Stimulated activated CD4-positive, alpha-beta T cell treated with anti-CD3 and anti-CD28 coated beads, Interleukin-1b, Interleukin-23, amount 100 ng/mL, for 1 hour (primary cell): ENCODE data around the gene ACADL.

Experiments used
- DNase-seq, 2 donors: peaks; one replicate each; pipeline ENCODE4 v3.0.0-alpha.2; 2020; ENCODE audit warnings: low read depth in 2 of 2

Gene ACADL

DNA sequence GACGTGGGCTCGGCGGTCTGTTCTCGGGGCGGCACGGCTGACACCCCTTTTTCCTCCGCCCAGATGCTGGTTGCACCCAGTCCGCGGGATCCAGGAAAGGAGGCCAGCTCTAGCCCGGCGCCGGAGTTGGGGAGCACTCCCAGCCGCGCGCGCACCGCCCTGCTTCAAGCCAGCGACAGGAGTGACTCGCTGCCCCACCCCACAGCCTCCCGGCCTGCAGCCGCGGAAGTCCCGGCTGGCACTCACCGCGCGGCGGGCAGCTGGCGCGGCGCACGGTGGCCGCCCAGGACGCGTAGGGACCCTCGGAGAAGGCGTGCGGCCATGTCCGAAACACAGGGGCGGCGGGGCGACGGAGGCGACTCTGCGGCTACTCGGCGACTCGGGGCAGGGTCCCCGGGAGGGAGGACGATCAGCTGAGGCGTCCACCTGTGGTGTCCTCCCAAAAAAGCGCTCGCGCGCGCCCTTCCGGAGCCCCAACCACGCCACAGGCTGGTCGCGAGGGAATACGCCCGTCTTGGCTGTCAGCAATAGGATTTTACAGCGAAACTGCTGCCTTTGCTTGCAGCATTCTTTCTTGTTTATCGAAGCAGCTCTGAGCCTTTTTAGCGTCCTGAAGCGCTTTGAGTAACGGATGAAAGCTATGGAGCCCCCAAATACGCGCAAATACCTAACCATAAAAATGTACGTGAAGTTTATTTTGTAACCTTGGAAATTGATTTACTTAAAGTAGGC, at the start of gene ACADL:
TSS of gene ACADL (minus strand) at position 507 of the 732 bp plus-strand sequence. CDS start at position 323, 184 bp downstream.
- DNase-seq = no peak

DNA sequence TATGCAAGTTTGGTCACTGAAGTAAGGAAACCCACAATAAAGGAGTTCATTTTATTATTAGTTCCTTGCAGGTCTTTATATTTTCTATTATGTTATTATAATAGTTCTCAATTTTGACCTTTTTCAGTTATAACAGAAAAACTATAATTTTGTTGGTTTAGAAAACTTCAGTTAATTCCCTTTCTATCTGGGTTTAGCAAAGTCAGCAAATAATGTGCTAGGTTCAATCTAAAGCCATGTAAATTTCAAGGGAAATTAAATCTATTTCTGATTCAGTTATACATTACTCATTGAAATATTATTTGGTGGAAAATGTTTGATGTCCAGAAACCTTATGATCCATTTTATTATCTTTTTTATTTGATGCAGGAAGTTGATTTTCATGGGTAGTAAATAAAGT, 46.1 kb upstream of the ACADL start:
- no peak for DNase-seq

DNA sequence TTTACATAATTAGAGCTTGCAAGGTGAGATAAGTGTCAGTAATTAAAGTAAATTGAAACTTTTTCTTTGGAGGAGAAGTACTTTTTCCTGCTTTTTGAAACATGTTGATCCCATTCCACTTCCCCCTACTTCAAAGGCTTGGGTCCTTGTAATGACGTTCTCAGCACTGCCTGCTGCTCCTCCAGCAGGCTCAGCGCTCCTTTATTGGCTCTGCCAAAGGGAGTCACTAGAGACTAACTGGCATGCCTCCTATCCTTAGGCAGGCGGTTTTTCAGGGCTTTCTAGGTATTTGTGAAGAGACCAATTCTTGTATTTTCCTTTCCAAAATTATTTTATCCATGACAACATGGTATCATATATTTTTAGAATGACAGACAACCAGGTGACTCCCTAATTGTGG, 43.9 kb upstream of the ACADL start:
- DNase-seq = no peak

DNA sequence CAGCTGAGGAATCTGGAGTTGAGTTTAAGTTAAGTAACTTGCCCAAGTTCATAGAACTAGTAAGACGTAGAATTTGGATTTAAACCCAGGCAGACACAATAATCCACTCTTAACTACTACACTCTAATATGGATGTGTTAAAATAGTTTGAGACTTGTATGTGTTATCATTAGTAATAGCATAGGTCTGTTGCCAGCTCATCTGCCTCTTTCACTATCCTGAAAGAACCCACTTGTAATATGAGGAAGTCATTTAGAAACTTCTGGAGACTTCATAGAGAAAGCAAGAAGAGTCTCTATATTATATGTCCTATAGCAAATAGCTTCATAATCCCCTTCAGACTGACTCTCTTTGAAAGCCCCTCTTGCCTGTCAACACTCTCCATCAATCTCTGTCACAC, 43.0 kb upstream of the ACADL start:
- DNase-seq = no peak

DNA sequence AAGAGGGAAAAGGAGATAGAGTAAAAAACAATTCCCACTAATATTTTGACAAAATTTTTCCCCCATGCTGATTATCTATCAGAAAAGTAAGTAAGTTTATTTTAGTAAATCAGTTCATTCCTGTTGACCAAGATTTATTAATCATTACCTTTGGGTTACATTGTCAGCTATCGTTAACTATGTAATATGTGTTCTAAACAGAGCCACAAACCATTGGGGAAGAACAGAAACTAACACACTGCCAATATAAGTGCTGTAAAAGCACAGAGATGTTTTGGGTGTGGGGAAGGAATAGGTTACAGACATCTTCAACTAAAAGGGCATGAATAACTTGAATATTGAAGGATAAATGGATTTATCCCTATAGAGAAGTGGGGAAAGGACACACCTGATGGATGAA, 42.5 kb upstream of the ACADL start:
- DNase-seq = no peak

DNA sequence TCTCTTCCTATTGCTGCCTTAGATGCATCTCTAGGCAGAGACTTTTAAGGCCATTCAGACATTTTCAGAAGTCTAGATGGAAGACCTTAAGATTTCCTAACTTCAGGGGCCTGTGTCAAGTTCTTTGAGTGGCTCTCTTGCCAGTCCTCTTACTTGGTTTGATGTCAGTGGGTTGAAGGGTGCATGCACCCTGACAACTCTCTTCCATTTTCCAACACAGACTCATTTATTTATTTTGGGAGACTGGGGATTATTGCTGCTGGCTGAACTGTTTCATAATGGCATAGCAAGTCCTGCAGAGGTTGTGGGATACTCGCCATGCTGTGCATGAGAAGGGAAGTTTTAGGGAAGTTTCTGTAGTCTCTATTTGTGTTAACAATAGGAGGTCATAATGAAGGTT, 39.0 kb upstream of the ACADL start:
- DNase-seq = no peak

DNA sequence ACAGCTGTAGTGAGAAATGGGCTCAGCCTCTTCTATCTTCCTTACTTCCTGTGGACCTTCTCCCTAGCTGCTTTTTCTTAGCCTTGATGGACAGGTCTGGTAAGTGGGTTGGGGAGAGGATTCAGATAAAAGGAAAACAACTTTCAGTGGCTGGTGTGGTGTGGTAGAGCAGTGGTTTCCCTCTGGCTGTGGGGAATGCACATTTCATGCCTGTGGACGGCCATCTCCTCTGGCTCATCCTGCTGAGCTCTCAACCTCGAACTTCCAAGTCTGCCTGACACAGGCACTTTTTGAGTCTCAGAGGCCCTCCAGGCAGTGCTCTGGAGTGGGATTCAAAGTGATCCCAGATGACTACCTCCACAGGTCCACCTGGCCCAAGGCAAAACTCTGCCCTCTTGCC, 38.6 kb upstream of the ACADL start:
- DNase-seq = no peak

DNA sequence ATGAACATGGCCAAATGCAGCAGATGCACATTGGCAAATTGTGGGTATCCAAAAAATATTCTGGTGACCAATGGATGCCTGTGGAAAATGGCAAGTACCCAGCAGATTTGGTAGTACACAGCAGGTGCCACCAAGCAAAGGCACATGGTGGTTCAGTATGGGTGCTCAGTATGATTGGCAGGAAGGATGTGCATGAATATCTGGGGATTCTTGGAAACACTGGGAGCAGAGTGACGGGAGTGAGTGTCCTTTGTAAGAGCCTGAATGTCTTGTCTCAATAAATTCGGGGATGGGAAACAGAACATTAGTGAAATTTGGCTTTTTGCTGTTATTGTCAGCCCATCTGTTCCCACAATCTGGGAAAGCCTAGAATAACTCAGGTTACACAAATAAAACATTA, 36.8 kb upstream of the ACADL start:
- DNase-seq = no peak

DNA sequence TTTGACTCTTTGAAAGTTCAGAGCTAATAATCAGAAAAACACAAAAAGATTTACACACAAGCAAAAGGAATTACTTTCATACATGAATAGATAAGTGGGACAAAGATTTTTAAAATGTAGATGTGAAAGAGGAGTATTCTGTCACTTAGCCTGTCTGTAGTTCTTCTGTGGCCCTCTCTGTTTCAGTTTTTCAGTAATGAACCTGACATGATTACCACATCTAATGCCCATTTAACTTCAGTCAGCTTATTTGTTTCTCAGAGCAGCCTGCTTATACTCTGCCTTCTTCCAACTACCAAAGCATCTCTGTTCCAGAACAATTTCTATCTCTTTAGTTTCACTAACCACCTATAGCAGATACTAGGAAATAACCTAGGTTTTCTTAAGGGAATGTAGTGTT, 34.4 kb upstream of the ACADL start:
- DNase-seq = no peak

DNA sequence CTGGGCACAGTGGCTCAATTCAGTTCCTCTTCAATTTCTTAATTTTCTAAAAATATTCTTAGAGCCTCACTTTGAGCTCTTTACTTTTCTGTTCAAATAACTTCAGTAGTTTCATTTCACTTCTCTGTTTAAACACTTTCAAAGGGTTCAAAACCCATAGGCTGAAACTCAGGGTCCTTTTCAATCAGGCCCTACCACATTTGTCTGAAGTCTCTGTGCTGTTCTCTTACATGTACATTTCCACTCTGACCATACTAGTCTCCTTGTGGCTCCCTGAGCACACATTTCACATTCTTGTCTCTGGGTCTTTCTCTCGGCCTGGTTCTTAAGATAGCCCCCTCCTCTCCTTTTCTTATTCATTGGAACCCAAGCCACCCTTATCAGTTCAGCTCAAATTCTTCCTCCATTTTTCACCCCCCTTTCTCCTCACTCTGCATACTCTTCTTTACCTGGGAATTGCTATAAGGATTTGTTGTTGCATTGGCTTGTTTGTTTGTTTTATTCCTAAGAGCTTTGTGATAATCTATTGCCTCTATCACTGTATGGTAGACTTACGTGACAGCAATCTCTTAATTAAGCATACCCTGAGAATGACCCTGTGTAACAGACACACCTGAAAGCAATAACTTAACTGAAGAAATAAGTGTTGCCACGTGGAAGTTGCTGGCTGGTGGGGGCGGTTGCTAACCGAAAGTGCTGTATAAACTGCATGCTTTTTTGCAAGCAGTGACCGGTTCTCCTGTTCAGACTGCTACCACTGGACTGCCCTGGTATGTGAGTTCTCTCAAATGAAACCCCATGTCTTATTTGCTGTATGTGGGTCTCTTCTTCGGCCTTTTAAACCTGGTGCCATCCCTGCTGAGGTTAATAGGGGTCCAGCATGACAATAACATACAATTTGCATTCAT, 27.7 kb upstream of the ACADL start:
- no peak for DNase-seq

DNA sequence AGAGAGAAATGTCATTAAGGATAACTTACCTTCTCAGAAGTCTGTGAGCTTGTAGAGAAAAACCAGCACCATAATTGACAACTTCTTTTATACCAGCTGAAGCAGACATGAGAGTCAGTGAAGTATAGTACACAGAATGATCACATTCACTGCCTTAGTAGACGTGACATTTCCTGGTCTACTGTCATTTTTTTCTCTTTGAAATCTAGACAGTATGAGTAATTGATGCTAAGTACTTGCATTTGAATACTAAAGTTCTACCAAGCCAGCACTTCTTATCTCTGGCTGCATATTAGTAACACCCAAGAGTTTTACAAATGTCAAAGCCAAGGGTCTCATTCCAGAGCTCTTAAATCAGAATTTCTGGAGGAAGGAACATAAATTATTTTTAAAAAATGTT, 25.4 kb upstream of the ACADL start:
- no peak for DNase-seq

DNA sequence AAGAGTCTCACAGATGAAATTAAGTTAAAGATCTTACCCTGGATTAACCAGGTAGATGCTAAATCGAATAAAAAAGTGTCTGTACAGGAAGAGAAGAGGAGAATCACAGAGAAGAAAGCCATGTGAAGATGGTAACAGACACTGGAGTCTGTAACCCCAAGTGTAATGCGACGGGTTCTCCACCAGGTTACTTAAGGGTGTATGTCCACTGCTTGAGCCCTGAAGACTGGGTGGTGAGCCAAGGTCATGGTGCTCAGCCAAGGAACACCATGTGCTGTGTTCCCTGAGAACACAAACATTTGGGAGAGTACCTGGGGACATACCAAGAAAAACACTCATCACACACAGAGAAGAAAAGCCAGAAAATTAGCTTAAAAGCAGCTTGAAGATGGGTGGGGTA, 8.2 kb upstream of the ACADL start:
- no peak for DNase-seq

DNA sequence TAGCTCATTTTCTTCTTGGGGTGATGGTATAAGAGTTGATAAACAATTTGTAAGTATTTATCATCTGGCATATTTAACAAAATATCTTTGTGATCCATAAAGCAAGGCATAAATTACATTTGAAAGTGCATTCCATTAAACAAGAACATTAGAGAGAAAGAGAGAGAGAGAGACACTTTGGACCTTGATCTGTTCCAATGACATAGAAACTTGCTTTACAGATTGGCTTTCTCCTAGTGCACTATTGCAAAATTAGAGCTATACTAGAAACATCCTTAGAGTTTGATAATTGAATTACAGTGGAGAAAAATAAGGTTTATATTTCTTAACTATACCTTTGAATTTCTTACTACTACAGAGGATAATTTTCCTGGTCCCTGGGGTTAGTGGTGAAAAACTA, 5.7 kb upstream of the ACADL start:
- no peak for DNase-seq

DNA sequence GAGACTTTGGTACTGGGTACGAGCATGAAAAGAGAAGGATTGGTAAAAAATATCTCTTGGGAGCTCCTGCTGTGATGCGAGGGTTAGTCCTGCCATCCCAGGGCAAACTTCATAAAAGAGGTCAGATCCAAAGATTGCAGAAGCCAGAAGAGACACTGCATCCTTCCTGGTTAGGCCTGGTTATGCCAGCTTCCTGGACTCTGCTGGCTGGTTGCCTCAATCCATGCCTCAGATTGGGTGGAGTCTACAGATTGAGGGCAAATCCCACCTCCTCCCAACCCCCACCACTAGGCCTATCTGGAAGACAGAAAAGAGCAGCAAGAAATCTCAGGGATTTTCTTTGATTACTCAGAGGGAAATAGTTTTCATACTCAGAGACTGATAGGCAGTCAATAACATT, 5.3 kb upstream of the ACADL start:
- no peak for DNase-seq

DNA sequence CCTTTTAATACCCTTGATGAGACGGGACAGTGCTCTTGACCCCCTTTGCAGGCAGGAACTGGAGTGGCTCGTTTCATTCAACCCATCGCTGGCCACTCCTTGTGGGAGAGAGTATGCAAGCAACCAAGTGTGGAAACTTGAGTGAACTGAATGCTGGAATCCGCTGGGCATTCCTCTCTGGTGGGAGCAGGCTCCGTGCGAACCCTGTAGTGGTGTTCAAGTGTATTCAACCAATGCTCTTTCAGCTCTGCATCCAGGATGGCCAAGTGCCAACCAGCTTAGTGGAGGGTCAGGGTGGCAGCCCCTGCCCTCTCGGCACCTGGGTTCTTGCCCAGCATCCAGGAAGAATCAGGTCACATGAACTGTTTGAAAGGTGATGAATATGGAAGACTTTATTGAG, 3.3 kb upstream of the ACADL start:
- DNase-seq = no peak

DNA sequence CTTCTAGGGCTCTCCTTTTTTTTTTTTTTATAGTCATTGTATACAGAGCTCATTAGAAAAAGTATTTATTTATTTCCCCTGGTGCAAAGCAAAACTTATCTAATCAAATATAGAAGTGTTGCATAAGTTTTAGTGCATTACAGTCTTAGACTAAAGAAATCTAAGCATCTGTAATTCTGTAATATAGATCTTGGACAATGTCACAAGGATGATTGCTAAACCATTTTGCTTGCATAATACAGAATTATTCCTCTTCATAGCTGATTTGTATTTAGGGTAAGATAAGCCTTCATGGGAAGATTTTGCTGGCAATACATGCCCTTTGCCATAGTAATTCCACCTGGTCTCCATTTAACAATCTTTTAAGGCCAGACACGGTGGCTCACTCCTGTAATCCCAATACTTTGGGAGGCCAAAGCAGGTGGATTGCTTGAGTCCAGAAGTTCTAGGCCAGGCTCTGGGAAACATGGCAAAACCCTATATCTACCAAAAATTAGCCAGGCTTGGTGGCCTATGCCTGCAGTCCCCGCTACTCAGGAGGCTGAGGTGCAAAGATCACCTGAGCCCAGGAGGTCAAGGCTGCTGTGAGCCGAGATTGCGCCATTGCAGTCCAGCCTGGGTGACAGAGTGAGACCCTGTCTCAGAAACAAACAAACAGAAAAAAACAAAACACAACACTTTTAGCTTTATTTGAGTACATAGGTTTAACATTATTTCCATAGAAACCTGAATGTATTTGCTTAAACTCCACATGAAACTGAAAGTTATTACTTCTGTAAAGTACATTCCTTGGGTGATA, 2.2 kb upstream of the ACADL start:
- no peak for DNase-seq

DNA sequence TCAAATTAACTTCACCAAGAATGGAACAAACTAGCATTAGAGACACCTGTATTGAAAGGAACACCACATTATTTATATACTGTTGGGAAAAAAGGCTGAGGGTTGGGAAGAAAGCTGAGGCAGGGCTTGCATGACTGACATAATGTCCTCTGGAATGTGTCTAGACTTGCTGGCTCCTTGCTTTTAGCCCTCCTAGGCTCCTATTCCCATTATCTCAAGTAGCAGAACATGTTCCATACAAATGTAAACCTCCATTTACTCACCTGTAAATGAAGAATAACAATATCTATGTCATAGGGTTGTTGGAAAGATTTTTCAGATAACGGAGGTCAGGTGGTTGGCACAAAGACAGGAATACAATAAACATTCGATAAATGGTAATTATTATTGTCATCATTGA, 976 bp upstream of the ACADL start:
- DNase-seq = no peak

DNA sequence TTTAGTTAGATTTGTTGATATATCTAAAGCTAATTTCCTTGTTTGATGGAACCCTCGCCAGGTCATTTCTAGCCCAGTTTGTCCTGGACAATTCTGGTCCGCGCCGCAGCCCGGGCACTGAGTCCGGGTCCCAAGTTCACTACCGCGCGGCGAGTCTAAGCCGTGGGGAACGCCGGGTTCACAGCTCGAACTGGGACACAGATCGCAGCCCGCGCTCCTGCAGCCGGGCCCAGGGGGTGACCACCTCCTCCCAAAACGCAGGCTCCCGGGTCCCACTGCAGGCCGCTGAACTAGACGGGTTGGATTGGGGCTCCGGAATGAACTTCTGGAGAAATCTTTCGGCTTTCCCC, 681 bp downstream of the ACADL start:
- DNase-seq = no peak

DNA sequence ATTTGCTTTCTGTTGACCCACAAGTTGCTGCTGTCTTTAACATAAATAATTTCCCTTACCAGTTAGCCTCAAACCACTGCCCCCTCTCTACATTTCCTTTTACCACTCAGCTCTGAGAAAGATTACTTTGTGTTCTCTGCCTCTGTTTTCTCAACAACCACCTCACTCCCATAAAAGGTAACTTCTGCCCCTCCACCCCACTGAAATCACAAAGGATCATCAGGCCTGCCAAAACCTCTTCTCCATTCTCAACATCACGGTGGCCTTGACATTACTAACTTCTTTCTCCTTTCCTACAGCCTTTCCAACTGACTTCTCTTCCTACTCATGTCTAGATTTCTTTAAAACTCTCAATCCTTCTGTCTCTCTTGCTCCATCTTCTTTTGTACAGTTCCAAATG, 10.1 kb downstream of the ACADL start:
- DNase-seq = no peak

DNA sequence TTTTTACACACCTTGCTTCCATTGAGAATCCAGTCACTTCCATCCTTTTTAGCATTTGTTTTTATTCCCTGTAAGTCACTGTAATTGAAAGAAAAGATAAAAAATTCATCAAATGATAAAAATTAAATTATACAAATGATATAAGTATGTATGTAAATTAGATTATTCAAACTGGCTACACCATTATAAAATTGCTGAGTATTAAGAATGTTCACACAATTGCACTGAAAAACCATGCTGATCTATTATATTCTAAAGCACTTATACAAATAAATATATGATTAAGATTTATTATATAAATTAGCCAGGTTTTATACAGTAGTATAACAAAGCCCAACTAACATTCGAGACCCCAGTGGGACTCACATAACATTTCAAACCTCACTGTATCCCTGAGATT, 15.1 kb downstream of the ACADL start:
- DNase-seq = no peak

DNA sequence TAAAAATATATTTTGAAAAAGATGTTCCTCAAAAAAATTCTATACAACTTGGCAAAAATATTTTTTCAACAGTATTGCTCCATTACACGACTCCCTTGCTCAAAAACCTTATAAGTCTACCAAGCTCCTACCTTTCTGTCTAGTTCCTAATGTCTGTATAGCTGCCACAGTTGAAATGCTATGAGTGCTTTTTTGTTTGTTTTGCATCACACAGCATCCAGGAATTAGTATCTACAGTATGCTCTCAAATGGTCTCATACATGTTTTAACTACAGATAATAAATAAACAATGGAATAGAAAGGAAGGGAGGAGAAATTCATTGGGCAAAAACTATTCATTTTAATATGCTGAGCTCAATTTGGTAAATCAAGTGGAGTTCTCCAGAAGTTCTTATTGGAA, 17.3 kb downstream of the ACADL start:
- DNase-seq = no peak

DNA sequence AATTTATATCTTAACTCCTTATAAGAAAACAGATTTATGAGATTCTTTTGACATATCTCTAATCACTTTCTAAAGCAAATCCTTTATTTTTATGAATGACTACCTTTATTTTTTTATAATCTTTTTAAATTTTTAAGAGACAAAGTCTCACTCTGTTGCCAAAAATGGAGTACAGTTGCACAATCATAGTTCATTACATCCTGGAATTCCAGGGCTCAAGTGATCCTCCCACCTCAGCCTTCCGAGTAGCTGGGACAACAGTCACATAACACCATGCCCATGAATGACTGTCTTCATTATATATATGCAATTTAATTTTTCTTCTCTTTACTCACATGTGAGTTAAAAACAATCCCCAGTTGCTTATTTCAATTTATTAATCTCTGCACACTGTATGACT, 21.7 kb downstream of the ACADL start:
- DNase-seq = no peak

DNA sequence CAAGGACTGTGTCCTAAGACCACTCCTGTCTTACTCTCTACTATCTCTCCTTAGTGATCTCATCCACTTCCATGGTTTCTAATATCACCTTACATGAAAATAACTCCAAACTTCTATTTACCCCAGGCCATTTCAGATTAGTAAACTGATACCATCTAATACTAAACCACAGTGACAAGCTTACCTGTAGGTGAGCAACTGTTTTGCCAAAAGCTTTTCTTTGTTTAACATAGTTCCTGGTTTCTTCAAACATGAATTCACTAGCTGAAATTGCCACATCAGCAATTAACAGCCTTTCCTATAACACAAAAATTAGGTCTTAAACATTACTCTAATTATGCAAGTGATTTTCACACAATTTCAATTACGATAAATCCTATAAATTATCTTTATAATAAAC, 22.1 kb downstream of the ACADL start:
- DNase-seq = no peak
